HG03103 (cell line): ENCODE measurements around the gene RTN1.

Source experiments
- ATAC-seq: cut with Tn5 transposase; IDR thresholded peaks from one replicate; pipeline ENCODE4 v1.9.1; 2021; ENCODE audit warnings: low read depth; ENCODE audit not compliant: unreplicated experiment

RTN1 gene

DNA sequence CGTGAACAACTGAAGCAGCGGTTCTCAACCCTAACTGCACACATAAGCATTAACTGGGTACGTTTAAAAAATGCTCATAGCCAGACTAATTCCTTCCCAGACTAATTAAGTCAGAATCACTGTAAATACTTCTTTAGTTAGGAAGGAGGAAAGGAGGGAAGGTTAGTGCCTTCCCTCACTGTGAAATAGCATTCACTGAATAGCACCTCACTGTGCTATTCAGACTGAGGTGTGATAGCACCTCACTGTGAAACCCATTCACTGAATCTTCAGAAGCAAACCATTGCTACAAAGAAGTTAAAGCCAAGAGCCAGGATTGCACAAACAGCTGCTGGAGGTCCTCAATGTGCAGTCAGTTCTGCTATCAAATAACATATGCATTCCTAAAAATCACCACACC lies 58.8 kb downstream of the RTN1 start:
- no peak for ATAC-seq

DNA sequence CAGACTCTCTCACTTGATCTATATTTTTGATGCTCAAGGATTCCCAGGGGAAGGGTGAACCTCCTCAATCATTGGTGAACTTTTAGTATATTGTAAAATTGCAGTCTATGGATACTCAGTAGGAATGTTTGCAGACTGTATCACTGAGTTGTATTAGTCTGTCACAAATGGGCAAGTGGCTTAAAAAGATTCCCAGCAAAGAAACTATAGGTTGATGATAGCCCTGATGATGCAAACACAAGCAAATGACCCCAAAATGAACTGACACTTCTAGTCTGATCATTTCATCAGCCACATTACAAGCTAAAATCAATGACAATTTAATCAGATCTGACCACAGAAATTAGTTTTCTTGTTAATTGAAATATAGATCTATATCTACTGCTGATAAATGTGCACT lies 59.5 kb downstream of the RTN1 start:
- ATAC-seq: no peak

DNA sequence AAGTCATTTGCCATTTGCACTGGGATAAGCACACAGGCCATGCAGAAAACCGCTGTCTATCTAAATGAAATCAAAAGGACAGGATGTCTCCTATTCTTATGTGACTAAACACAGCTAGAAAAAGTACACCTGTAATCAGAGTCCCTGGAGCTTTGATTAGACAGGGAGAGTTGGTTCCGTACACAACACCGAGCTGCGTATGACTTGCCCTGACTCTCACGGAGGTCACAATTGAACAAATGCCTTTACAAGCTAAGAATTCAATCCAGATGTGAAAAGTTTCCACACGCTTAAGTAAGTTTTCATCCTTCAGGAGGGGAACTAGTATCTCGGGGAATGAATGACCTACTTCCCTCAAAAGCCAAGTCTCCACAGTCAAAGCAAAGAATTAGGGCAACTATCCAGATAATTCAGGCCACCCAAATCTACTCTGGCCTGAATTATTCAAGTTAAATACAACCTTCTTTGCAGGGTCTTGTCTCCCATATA lies 67.5 kb downstream of the RTN1 start:
- ATAC-seq: no peak

DNA sequence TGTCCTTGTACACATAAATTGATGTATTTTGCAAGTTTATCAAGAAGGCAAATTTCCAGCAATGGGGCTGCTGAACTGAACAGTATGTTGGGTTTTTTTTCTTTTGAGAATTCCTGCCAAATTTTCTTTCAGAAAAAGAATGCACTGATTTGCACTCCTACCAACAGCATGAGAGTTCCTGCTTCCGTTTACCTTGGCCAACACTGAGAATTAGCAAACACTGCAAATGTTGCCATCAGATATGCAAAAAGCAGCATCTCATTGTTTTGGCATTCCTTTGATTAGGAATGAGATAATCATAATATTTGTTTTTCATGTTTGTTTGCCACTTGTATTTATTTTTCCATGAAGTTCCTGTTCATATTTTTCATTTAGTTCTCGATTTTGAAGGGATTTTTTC lies 82.4 kb downstream of the RTN1 start:
- no peak for ATAC-seq

DNA sequence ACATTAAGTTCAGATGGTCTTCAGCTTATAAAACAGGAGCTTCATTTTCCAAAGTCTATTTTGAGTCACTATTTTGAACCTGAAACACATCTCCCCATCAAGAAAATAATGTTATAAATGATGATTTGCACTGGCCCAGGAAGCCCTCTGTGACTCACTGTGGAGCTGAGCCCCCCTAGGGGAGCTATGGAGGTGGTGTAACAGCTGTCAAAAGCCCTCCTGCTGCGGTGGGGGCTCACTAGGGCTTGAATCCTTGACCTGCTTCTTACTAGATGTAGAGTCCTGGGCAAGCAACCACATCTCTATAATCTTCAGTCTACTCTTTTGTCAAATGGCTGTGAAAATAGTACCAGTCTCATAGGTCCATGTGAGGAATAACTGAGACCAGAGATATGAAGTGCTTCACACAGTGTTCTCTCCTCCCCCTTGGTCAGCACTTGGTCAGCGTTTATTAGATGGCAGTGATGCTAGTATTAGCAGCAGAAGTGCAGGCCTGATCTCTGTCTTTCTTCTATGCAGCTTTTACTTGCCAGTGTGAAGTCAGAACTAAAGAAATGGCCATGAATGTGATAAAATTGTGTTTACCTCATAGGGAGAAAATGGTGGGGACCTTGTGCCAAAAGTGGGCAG lies 83.4 kb downstream of the RTN1 start:
- no peak for ATAC-seq

DNA sequence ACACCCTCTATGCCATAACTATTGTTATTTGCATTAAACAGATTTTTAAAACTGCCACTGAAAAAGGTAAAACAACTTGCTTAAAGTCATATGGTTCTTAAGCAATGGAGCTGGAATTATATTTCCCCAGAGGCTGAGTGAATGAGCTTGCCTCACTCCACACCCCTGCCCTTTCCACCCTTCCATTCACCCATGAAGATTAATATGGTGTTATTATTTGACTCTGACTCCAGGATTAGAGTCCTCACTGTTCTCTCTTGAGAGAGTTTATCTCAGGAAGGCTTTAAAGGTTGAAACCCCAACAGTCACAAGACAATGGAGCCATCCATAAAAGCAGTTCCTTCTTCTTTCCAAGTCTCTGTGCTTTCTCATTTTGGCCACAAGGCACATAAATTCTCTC lies 84.9 kb downstream of the RTN1 start:
- ATAC-seq: no peak

DNA sequence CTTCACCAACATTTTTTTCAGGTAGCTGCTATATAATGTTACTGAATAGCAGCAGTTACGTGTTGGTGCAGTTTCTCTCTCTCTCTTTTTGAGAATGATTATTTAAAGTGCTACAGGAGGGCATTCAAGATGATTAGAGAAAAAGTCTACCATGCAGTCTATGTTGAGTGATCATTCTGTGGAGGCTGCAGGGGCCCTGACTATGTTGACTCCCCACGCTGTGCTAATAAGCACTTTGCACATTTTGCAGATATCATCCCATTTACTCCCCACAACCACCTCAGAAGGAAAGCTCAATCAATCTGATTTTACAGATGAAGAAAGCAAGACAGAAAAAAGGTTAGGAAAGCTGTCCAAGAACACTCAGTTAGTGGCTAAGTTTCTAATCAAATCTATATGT lies 87.8 kb downstream of the RTN1 start:
- no peak for ATAC-seq

DNA sequence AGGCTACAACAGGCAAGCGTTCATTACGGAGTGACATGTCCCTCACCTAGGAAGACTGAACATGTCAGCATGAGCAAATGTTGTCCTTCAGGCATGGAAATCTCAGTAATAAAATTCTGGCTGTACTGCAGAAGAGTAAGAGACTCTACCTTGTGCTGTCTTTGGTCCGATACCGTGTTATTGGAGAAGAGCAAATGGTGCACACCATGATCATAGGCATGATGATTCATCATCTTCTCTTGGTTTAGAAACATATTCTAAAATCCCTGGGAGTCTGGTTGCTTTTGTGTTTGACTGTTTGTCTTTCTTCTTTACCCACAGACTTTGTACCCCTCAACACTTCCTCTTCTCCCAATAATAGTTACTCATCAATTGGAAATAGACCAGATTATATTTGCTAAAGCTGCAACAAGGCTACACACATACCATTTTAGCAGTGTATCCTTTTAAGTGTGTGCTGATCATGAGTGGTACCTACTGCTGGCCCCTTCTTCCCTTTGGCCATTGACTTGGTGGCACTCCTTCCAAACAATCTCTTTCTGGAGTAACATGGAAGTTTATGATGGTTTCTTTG lies 93.5 kb downstream of the RTN1 start:
- ATAC-seq: no peak

DNA sequence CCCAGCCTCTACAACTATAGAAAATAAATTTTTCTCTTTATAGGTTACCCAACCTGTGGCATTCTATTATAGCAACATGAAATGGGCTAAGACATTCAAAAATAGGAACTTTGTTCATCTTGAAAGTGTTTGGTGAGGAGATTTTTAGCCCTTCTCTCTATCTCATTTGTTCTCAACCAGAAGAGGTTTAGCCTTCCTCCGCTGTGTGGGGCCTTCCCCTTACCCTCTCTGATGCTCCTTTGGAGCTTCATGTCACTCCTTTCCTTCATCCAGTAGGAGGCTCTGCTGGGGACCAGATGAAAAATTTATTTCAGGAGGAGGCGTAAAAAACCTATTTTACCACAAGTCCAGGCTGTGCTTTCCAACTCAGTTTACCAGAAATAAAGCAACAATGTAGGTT lies 94.1 kb downstream of the RTN1 start:
- ATAC-seq: no peak

DNA sequence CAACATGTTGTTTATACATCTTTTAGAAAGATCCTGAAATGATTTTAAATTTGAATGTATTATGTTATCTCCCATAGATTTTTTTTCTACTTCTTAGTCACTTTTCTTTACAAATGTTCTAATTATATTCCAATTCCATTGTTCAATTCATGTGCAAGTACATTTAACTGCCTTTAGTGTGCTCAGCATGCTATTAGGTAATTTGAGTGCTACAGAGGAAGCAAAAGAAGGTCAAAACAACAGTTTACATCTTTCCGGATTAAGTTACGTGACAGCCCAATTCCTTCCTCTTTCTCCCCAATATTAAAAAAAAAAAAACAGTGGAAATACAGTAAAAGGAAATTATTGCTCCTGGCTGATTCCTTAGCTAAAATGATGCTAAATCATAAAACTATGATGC lies 98.3 kb downstream of the RTN1 start:
- no peak for ATAC-seq

DNA sequence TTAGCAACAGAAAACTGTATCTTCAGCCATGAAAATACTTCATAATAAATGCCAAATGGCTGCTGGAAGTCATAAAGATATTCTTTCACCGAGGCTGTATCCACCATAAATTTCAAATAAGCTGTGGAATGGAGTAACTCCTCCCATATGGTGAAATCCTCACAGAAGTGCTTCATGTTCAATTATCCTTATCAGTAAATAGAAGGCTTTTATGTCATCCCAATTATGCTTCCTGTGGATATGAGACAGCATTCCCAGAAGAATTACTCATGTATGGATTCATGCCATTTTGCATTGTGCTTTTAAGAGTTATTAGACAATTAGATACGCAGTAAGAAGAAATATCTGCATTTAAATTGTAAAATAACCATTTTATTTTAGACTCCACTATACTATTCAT lies 99.0 kb downstream of the RTN1 start:
- ATAC-seq: no peak

DNA sequence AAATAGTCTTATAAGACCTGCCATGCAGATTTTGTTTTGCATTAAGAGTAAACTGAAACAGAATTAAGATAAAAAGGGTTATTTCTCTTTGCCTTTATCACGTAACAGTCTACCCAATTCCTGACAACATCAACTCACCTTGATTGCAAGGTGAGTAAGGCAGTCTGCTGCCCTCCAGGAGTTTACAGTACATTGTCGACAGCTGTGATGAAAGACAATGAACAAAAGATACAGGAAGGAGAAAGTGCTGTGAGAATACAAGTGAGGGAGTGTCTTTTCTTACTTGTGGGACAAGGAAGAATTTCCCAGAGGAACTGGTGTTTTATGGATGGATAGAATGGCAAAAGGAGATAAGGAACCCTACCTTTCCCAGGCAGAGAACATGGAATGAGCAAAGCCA lies 101.0 kb downstream of the RTN1 start:
- no peak for ATAC-seq

DNA sequence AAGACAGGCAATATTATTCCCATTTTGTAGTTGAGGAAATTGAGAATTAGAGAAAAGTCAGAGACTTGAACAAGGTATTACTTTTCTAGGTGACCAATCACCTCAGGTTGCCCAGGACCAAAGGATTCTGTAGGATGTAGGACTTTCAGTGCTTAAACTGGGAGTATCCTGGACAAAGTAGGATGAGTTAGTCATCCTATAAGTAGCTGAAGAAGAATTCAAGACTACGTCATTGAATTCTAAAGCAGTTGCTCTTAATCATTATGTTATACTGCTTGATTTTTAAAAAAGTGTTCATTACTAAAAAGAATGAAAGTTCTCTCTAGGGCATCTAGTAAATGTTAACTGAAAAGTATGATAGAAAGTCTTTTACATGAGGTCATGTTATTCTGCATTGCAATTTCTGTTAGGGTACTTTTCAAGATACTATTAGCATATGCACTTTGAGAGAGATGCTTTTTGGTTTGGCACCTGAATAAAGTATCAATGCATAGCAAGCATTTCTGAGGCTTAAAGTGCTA lies 101.7 kb downstream of the RTN1 start:
- ATAC-seq: no peak

DNA sequence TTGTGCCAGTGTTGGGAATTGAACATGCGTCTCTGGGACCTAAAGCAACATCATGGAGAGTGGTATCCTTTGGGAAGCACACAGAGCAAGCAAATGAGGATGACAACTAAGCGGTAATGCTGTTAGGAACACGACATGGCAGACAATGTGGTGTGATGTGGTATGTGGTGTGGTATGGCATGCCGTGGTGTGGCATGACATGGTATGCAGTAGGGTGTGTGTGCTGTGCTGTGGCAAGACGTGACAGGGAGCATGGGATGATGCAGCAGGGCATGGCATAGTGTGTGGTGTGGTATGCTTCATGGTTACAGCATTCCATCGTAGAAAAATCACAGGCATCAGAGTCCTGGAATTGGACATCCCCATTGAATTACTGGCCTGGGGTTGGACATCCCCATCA lies 108.7 kb downstream of the RTN1 start:
- no peak for ATAC-seq

DNA sequence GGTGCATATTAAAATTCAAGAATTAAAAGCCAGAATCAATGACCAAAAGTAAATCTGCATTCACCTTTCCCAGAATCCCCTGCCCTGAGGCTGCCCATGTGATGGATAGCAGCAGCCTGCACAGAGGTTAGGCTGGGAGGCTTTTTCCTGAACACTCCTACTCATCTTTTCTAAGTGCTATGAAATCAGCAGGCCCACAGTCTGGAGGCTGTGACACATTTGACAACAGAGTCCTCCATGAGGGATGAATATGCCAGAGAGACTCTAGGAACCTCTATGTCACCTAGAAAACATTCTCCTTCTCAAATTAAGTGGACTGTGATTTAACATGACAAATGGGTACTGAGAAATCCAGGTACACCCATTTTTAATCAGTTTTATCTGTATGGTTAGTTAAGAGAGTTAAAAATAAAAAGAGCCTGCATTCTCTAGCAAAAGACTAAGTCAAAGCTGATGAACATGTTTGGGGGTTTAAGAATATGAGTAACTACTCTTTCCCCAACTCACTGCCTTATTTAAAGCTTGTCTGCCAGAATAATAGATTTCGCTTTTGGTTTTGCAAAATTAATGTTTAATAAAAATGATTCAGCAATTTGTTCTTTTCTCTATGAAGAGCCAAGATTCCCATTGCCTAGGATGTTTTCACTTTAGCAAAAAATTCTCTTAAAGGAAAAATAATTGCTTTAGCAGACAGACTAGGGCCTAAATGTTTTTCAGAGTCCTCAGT lies 115.0 kb downstream of the RTN1 start:
- ATAC-seq: no peak

DNA sequence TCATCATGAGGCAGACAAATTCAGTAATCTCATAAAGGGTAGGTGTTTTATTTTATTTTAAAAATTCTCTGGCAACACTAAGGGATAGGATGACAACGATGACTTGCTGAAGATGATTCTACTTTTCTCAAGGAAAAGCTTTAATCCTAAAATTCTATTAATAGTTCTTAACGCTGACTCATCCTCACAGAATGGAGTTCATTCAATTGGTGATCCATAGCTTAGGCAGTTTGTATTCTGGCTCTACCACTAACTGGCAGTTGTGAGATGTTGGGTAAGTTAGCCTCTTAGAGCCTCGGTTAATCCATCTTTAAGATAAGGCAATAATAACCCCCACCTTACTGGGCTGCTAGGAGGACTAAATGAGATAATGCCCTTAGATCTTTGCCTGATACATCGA lies 116.3 kb downstream of the RTN1 start:
- no peak for ATAC-seq

DNA sequence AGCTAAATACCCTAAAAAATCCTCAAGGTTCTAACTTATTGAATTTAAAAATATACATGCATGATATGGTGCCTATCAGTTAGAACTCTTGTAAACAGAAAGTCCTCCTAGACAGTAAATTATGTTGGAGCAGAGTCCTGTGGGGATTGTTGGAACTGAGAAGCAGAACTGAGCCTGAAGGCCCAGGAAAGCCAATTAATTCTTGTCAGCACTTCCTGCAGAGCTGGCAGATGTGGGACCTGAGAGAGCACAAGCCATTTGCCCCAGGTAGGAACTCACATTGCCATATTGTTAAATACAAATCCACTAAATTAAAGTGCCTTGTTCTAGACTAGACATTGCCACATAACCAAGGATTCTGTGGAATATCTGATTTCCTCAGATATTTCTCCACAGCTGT lies 117.1 kb downstream of the RTN1 start:
- ATAC-seq: no peak

DNA sequence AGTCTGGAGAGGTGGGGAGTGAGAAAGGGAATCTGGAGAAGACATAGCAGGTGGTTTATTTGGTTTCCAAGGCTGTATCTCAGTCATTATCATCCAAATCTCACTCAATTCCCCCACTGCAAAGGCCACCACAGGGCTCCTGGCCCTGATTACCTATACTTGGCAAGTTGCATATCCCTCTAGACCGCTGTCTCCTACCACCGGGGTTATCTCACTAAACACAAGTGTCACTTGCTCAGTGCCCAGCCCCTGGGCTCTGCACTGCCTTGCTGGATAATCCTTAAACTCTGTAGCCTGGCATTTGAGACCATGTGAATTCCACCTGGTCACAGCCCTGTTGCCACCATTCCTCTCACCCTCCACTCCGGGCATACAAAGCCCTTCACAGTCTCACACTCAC lies 119.0 kb downstream of the RTN1 start:
- no peak for ATAC-seq

DNA sequence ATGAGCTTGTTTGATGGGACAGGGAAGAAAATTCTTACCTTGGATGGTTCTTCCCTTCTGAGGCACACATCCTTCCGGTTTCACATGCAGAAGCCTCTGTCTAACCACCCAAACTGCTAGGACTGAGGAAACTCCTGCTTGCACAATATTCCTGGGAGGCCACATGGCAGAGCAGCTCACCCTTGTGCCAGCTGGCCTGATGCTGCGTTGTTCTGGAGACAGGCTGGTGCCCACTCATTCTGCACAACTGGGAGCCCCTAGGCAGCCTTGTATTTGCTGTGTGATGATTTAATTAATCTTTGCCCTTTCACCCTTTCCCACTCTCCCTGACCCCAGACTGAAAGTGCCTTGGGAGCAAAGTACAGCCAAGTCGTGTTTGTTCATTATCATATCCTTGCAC lies 130.8 kb downstream of the RTN1 start:
- ATAC-seq: no peak

DNA sequence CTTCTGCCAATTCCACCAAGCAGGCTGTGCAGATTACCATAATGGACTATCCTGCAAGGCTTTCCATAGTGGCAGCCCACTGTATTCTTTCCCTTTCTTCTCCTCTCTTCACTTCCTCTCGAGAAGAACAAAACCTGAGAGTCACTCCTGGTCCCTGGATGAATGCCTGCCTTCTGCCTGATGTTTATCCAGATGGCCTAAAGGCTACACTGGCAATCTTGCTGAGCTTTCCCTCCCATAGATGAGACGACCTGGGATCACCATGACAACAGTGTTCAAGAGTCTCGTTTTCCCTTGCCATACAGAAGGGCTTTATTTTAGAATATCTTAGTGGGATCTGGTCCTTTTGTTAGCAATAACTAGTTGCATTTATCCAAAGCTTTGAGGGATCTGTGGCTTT lies 142.3 kb downstream of the RTN1 start:
- no peak for ATAC-seq

DNA sequence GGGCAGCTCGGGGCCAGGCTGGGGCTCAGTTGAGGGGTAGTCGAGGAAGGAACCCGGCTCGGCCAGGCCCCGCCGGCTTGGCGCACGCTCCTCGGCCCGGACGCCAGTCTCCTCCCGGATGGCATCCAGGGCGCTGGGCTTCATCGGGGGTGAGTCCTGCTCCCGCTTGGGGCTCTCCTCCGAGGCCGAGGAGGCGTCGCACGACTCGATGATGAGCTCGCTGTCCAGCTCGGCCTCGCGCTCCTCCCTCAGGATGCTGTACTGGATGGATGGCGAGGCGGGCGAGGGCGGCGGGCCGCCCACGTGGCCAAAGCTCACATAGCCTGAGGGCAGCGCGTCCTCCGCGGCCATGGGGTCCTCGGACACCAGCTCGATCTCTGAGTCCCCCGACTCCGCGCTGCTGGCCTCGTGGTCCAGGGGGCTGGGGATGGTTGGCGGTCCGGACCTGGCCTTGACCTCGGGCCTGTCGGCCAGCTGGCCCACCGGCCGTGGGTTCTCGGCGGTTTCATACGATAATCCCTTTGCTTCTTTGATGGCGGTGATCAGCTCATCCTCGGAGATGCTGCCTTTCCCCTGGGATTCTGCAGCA lies 143.4 kb downstream of the RTN1 start:
- no peak for ATAC-seq

DNA sequence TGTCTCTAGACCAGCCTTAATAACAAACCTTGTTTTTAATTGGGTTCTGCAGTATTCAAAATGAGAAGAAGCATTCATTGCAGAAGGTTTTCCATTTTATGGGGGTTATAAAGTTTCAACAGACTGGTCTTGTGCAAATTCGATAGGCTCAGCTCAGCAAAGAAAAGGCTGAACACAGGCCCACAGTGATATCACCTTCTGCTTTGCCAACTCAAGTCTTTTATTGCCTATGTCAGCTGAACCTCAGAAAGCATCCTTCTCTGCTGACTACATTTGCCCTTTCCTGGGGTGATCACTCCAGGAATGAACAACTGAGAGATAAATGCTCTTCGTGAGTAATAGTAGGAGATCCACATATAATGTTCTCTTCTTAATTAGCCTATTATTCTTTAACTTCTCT lies 159.5 kb downstream of the RTN1 start:
- no peak for ATAC-seq
